IPS DF 4.7 (cell line): ENCODE results near the gene COL8A1.

ENCODE experiments used
- DNase-seq: peaks from one replicate; pipeline ENCODE4 v3.0.0-alpha.2; 2013; ENCODE audit warnings: low spot score; ENCODE audit errors: extremely low read depth

Gene COL8A1

GRCh38 chr3:99760031-99760430 is 121.6 kb downstream of the COL8A1 start:
- DNase-seq, result no peak

- DNase-seq, result no peak
These were observed 122.2 kb downstream of the COL8A1 start for GRCh38 chr3:99760629-99761028.

- no peak for DNase-seq
These were observed 123.2 kb downstream of the COL8A1 start for GRCh38 chr3:99761415-99762165.

GRCh38 chr3:99762901-99763300 is 124.5 kb downstream of the COL8A1 start:
- no peak for DNase-seq

- DNase-seq, result no peak
These were observed 126.0 kb downstream of the COL8A1 start for GRCh38 chr3:99764377-99764776.

- DNase-seq, result no peak
These were observed 126.9 kb downstream of the COL8A1 start for GRCh38 chr3:99765042-99765942.

- DNase-seq, result no peak
These were observed 128.9 kb downstream of the COL8A1 start for GRCh38 chr3:99767291-99767690.

GRCh38 chr3:99768126-99768525 is 129.7 kb downstream of the COL8A1 start:
- no peak for DNase-seq

- no peak for DNase-seq
These were observed 130.6 kb downstream of the COL8A1 start for GRCh38 chr3:99768808-99769501.

- no peak for DNase-seq
These were observed 133.8 kb downstream of the COL8A1 start for GRCh38 chr3:99772171-99772570.

- no peak for DNase-seq
These were observed 134.3 kb downstream of the COL8A1 start for GRCh38 chr3:99772671-99773070.

- no peak for DNase-seq
These were observed 136.1 kb downstream of the COL8A1 start for GRCh38 chr3:99774467-99774866.

- DNase-seq, result no peak
These were observed 138.3 kb downstream of the COL8A1 start for GRCh38 chr3:99776516-99777209.

- no peak for DNase-seq
These were observed 138.8 kb downstream of the COL8A1 start for GRCh38 chr3:99777210-99777549.

- DNase-seq, result no peak
These were observed 139.3 kb downstream of the COL8A1 start for GRCh38 chr3:99777708-99778107.

- no peak for DNase-seq
These were observed 142.4 kb downstream of the COL8A1 start for GRCh38 chr3:99780749-99781148.

GRCh38 chr3:99781761-99782160 is 143.4 kb downstream of the COL8A1 start:
- DNase-seq, result no peak

- DNase-seq, result no peak
These were observed 144.7 kb downstream of the COL8A1 start for GRCh38 chr3:99783011-99783573.

GRCh38 chr3:99789011-99789721 is 150.8 kb downstream of the COL8A1 start:
- DNase-seq, result no peak

GRCh38 chr3:99794485-99794884 is 156.1 kb downstream of the COL8A1 start:
- no peak for DNase-seq
